PC-3 (cell line): ENCODE results near the gene ARNT2.

Experiments used
- EZH2 ChIP-seq: fragments of 300-600 bp; sonication (generic); IDR thresholded peaks from one replicate; pipeline ENCODE4 v1.6.1; 2017; ENCODE audit warnings: antibody characterized with exemption, mild to moderate bottlenecking, low read length; ENCODE audit not compliant: unreplicated experiment
- TF ChIP-seq, protein P1 (sequence below): fragments of 300-600 bp; sonication (generic); conservative IDR thresholded peaks from 2 replicates; pipeline ENCODE4 v1.5.1; 2017; ENCODE audit warnings: antibody characterized with exemption, low read depth, mild to moderate bottlenecking, low read length

- TF ChIP-seq, protein P1, sequence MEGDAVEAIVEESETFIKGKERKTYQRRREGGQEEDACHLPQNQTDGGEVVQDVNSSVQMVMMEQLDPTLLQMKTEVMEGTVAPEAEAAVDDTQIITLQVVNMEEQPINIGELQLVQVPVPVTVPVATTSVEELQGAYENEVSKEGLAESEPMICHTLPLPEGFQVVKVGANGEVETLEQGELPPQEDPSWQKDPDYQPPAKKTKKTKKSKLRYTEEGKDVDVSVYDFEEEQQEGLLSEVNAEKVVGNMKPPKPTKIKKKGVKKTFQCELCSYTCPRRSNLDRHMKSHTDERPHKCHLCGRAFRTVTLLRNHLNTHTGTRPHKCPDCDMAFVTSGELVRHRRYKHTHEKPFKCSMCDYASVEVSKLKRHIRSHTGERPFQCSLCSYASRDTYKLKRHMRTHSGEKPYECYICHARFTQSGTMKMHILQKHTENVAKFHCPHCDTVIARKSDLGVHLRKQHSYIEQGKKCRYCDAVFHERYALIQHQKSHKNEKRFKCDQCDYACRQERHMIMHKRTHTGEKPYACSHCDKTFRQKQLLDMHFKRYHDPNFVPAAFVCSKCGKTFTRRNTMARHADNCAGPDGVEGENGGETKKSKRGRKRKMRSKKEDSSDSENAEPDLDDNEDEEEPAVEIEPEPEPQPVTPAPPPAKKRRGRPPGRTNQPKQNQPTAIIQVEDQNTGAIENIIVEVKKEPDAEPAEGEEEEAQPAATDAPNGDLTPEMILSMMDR = no peak
- no peak for TF ChIP-seq EZH2
These were observed 216.7 kb downstream of the ARNT2 start for GRCh38 chr15:80620931-80621330.
